Ammon's horn (tissue), 1 donor: ENCODE results near the gene NSUN6.
"Not testable (repeated sequence)": the region's sequence is repeated elsewhere in the genome, so short reads cannot be mapped to it uniquely, and the experiment has no call there.

Experiments
- DNase-seq: peaks from one replicate; pipeline ENCODE4 v3.0.0-alpha.2; 2016; ENCODE audit warnings: low spot score

The NSUN6 gene

GRCh38 chr10:18659125-18659818 lies 7.9 kb upstream of the NSUN6 start, which contains the start of gene ARL5B:
Gene ARL5B, plus strand, starts transcription at chr10:18659431. Its CDS starts 207 bp downstream, at chr10:18659638.
- peak; percentile 97 for DNase-seq

GRCh38 chr10:18658271-18659124 lies 7.1 kb upstream of the NSUN6 start:
- peak; percentile 26 for DNase-seq

DNA sequence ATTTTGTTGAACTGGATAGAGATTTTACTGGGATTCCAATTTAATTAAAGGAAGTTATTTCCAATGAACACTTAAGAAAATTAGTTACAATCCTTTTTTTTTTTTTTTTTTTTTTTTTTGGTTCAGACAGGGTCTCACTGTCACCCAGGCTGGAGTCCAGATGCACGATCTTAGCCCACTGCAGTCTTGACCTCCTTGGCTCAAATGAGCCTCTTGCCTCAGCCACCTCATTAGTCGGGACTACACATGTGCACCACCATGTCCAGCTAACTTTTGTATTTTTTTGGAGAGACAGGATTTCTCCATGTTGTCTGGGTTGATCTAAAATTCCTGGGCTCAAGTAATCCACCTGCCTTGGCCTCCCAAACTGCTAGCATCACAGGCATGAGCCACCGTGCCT lies 5.3 kb upstream of the NSUN6 start:
- DNase-seq: no peak

- no peak for DNase-seq
Observed at GRCh38 chr10:18653112-18653511, 1.7 kb upstream of the NSUN6 start.

- no peak for DNase-seq
Observed at GRCh38 chr10:18650404-18650997, 886 bp downstream of the NSUN6 start.

GRCh38 chr10:18649364-18649959 lies 1.9 kb downstream of the NSUN6 start:
- no peak for DNase-seq

- no peak for DNase-seq
Observed at GRCh38 chr10:18647945-18648344, 3.4 kb downstream of the NSUN6 start.

DNA sequence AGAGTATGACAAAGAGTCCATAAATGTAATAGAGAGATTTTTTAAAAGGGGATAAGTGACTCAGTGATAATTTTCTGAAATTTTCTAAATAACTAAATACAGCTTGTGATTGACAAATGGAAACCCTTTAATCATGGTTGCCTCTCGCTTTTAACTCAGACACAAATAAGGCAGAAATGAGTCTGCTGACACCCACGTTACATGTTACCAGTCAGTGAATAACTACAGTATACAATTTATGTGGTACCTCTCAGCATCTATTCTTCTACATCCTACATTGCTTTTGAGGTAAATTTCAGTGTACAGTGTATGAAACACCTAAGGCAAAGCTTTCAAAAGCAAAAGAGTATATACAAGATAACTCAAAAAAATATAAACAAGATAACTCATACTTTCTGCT lies 4.2 kb downstream of the NSUN6 start:
- DNase-seq: no peak

GRCh38 chr10:18639719-18640118 lies 11.7 kb downstream of the NSUN6 start:
- DNase-seq: not testable (repeated sequence)

DNA sequence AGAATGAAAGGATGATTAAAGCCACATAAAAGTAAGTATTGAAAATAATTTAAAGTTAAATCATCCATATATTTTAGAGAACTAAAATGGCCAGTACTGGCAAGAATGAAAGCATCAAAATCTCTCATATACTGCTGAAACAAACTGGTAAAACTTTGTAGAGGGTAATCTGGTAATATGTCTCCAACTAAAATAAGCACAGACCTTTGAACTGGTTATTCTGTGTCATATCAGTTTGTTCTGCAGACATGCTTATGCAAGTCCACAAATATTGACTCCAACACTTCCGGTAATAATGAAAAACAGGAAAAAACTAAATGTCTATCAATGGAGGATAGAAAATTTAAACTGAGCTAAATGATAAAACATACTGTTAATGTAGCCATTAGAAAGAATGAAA lies 14.0 kb downstream of the NSUN6 start:
- not testable (repeated sequence) for DNase-seq

DNA sequence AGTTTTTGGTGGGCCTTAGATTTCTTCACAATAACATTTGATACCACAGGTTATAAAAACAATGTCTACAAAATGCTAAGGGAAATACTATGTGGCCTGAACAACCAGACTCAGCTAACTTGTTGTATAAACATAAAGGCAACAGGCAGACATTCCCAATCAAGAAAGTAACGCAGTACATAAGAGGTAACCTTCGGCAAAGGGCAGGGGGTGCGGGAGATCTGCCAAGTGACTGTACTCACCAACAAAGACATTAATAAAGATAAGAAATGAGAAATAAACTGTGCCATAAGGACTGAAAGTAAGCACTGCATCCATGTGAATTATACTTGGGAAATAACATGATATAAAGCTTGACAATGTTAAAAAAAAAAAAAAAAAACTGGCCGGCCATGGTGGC lies 15.4 kb downstream of the NSUN6 start:
- DNase-seq: no peak

GRCh38 chr10:18632500-18632899 lies 18.9 kb downstream of the NSUN6 start:
- DNase-seq: not testable (repeated sequence)

DNA sequence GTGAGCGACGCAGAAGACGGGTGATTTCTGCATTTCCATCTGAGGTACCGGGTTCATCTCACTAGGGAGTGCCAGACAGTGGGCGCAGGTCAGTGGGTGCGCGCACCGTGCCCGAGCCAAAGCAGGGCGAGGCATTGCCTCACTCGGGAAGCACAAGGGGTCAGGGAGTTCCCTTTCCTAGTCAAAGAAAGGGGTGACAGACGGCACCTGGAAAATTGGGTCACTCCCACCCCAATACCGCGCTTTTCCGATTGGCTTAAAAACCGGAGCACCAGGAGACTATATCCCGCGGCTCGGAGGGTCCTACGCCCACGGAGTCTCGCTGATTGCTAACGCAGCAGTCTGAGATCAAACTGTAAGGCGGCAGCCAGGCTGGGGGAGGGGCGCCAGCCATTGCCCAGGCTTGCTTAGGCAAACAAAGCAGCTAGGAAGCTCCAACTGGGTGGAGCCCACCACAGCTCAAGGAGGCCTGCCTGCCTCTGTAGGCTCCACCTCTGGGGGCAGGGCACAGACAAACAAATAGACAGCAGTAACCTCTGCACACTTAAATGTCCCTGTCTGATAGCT lies 23.9 kb downstream of the NSUN6 start:
- DNase-seq: peak; percentile 20

GRCh38 chr10:18625886-18626285 lies 25.5 kb downstream of the NSUN6 start:
- no peak for DNase-seq

- not testable (repeated sequence) for DNase-seq
Observed at GRCh38 chr10:18623671-18624070, 27.7 kb downstream of the NSUN6 start.

GRCh38 chr10:18620856-18621255 lies 30.5 kb downstream of the NSUN6 start:
- DNase-seq: no peak

DNA sequence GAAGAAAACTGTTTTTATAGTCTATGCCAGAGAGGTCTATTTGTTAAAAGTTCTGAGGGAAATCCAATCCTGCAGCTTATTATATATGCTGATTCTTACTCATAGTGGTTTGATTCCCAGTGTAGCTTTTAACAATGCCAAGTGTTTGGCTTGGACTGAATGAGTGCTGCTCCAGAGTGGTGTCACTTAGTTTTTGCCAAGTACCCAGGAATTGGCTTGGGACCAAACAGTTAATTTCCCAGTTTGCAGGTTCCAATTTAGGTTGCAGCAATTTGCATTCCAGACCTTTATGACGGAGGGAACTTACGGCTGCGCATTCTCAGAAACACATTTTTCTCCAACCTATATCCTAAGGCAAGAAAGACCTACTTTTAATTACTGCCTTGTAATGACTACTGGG lies 32.4 kb downstream of the NSUN6 start:
- DNase-seq: peak; percentile 13

- peak; percentile 7 for DNase-seq
Observed at GRCh38 chr10:18616337-18616736, 35.0 kb downstream of the NSUN6 start.

GRCh38 chr10:18615618-18616017 lies 35.8 kb downstream of the NSUN6 start:
- DNase-seq: no peak

DNA sequence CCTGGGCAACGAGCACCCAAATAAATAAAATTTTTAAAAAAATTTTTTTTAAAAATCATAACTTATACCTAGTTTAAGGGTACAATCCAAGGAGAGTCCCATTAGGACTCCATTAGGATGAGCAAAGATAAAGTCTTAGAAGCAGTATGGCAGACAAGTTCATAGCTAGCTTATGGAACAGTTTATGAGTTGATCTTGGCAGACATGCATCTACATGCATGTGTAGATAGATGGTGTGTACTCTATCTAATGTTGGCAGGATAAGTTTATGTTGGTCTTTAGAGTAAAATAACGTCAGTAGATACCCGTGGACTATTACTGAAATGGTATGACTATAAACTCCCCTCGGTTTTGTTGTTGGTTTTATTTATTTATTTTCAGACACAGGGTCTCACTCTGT lies 40.2 kb downstream of the NSUN6 start:
- no peak for DNase-seq

- no peak for DNase-seq
Observed at GRCh38 chr10:18610517-18610916, 40.9 kb downstream of the NSUN6 start.

GRCh38 chr10:18608596-18608995 lies 42.8 kb downstream of the NSUN6 start:
- no peak for DNase-seq
